Hepatocyte (in vitro differentiated cells): Measurements from ENCODE around the gene CDK17. TPM values are rescaled to one million over a fixed set of nuclear protein-coding genes. Genes with fewer than 3 reads are reported as not detected.

Source experiments
- DNase-seq: peaks from one replicate; pipeline ENCODE4 v3.0.0-alpha.2; 2016; ENCODE audit warnings: low spot score
- H2AFZ ChIP-seq: fragments of 200-600 bp; sonication (generic); 2 replicates; pipeline ENCODE4 v1.6.0; 2016; ENCODE audit warnings: antibody characterized with exemption, mild to moderate bottlenecking
- H3K27ac ChIP-seq: fragments of 200-600 bp; sonication (generic); 2 replicates; pipeline ENCODE4 v1.5.1; 2016; ENCODE audit warnings: mild to moderate bottlenecking
- H3K27me3 ChIP-seq: fragments of 200-600 bp; sonication (generic); 2 replicates; pipeline ENCODE4 v1.6.1; 2016
- H3K36me3 ChIP-seq: fragments of 200-600 bp; sonication (generic); replicated peaks from 2 replicates; pipeline ENCODE4 v1.5.1; 2016; ENCODE audit warnings: low read depth; ENCODE audit not compliant: insufficient read depth
- H3K4me1 ChIP-seq: fragments of 200-600 bp; sonication (generic); 2 replicates; pipeline ENCODE4 v1.5.1; 2016; ENCODE audit warnings: mild to moderate bottlenecking, moderate library complexity; ENCODE audit not compliant: insufficient read depth
- H3K4me2 ChIP-seq: fragments of 200-600 bp; sonication (generic); 2 replicates; pipeline ENCODE4 v1.6.0; 2016
- H3K4me3 ChIP-seq: fragments of 200-600 bp; sonication (generic); 2 replicates; pipeline ENCODE4 v1.5.1; 2016; ENCODE audit warnings: mild to moderate bottlenecking
- H3K79me2 ChIP-seq: fragments of 200-600 bp; sonication (generic); 2 replicates; pipeline ENCODE4 v1.6.0; 2017; ENCODE audit warnings: mild to moderate bottlenecking
- H3K9me2 ChIP-seq: fragments of 200-600 bp; sonication (generic); replicated peaks from 2 replicates; pipeline ENCODE4 v1.6.0; 2017; ENCODE audit warnings: mild to moderate bottlenecking; ENCODE audit not compliant: insufficient read depth
- H3K9me3 ChIP-seq: fragments of 200-600 bp; sonication (generic); 2 replicates; pipeline ENCODE4 v1.5.1; 2016; ENCODE audit warnings: low read depth, mild to moderate bottlenecking
- H4K20me1 ChIP-seq: fragments of 200-600 bp; sonication (generic); 2 replicates; pipeline ENCODE4 v1.6.0; 2016; ENCODE audit warnings: mild to moderate bottlenecking; ENCODE audit not compliant: insufficient read depth, poor library complexity, severe bottlenecking
- EZH2 ChIP-seq: fragments of 200-600 bp; sonication (generic); IDR thresholded peaks from 2 replicates; pipeline ENCODE4 v1.6.1; 2016; ENCODE audit warnings: antibody characterized with exemption, mild to moderate bottlenecking, borderline replicate concordance
- EZH2phosphoT487 ChIP-seq: fragments of 200-600 bp; sonication (generic); IDR thresholded peaks from one replicate; pipeline ENCODE4 v1.6.1; 2018; ENCODE audit warnings: antibody characterized with exemption, mild to moderate bottlenecking, low read depth, moderate library complexity; ENCODE audit not compliant: unreplicated experiment, severe bottlenecking
- WGBS: methylation state at CpG from one replicate; pipeline ENCODE4 v1.1.6; 2016; ENCODE audit warnings: low lambda C conversion rate; ENCODE audit errors: missing lambda C conversion rate; 5-methylcytosine and 5-hydroxymethylcytosine counted together
- polyA plus RNA-seq: library from polyadenylated mRNA; unstranded; fragments of >200 nt; fragmentation: Nextera tagmentation; extraction: Ambion mirVana; gene quantifications from 2 replicates; pipeline ENCODE4 v1.2.1, GENCODE V29; 2016
- total RNA-seq: library from RNA; depleted of rRNA; stranded (reverse); fragments of >200 nt; gene quantifications from 2 replicates; pipeline ENCODE4 v1.2.3, GENCODE V29; 2014
- TF ChIP-seq, protein P1 (sequence below): fragments of 200-600 bp; sonication (generic); IDR thresholded peaks from 2 replicates; pipeline ENCODE4 v1.5.1; 2016; ENCODE audit warnings: antibody characterized with exemption, mild to moderate bottlenecking; ENCODE audit not compliant: poor library complexity

Gene CDK17
- total and polyA plus RNA-seq, 2 experiments from 2014 or later = 13.8 to 33.1 TPM

- H3K36me3 ChIP-seq = no peaks in the 10 kb centered on the region
- 96% methylated on average over 31 of the region's 36 CpGs for WGBS
- H3K4me1 ChIP-seq = no peaks in the 10 kb centered on the region
Measured at GRCh38 chr12:96246926-96247505, 153.2 kb downstream of the CDK17 start.

GRCh38 chr12:96244826-96245225 is 155.4 kb downstream of the CDK17 start:
- H3K36me3 ChIP-seq = no peaks in the 10 kb centered on the region
- no peak overlapping the region for H3K4me3 ChIP-seq
- H3K9me3 ChIP-seq = no peaks in the 10 kb centered on the region
- no peak for DNase-seq
- H2AFZ ChIP-seq = no peak overlapping the region
- H3K27ac ChIP-seq = no peak overlapping the region
- no peaks in the 10 kb centered on the region for H3K27me3 ChIP-seq
- H3K79me2 ChIP-seq = no peaks in the 10 kb centered on the region
- TF ChIP-seq EZH2 = no peak
- no peak for TF ChIP-seq EZH2phosphoT487
- WGBS = 83% methylated on average over 13 of the region's 13 CpGs
- H3K4me1 ChIP-seq = peaks cover 9% of the 10 kb centered on the region
- H3K9me2 ChIP-seq = no peaks in the 10 kb centered on the region
- no peaks in the 10 kb centered on the region for H4K20me1 ChIP-seq
- H3K4me2 ChIP-seq = no peak overlapping the region

More at GRCh38 chr12:96246926-96247505, 153.2 kb downstream of the CDK17 start:
- DNase-seq = no peak
- Histone ChIP-seq H2AFZ (no peak overlapping the region), H4K20me1 (no peaks in the 10 kb centered on the region), H3K79me2 (no peaks in the 10 kb centered on the region), H3K27ac (no peak overlapping the region), H3K9me3 (no peaks in the 10 kb centered on the region), H3K9me2 (no peaks in the 10 kb centered on the region), H3K27me3 (no peaks in the 10 kb centered on the region), H3K4me3 (no peak overlapping the region), H3K4me2 (no peak overlapping the region)
- TF ChIP-seq EZH2phosphoT487 (no peak), EZH2 (no peak)
- TF ChIP-seq, protein P1, sequence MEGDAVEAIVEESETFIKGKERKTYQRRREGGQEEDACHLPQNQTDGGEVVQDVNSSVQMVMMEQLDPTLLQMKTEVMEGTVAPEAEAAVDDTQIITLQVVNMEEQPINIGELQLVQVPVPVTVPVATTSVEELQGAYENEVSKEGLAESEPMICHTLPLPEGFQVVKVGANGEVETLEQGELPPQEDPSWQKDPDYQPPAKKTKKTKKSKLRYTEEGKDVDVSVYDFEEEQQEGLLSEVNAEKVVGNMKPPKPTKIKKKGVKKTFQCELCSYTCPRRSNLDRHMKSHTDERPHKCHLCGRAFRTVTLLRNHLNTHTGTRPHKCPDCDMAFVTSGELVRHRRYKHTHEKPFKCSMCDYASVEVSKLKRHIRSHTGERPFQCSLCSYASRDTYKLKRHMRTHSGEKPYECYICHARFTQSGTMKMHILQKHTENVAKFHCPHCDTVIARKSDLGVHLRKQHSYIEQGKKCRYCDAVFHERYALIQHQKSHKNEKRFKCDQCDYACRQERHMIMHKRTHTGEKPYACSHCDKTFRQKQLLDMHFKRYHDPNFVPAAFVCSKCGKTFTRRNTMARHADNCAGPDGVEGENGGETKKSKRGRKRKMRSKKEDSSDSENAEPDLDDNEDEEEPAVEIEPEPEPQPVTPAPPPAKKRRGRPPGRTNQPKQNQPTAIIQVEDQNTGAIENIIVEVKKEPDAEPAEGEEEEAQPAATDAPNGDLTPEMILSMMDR = no peak

DNA sequence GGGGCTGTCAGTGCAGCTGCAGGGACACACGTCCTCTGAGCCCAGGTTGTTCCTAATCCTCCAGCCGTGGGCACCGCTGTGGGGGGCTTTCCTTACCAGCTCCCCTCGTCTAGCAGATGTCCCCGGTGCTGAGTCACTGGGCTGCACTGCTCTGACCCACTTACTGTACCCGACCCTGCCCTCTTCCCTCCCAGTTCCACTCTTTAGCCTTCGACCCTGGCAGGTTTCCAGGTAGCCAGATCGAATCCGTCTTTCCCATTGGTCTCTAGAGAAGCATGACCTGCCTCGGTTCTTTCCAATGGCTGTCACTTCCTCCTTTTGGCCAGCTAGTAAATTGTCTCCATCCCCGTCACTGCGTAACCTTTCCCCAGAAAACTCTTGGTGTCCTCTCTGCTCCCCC is 157.6 kb downstream of the CDK17 start:
- no peak overlapping the region for H3K4me2 ChIP-seq
- H3K4me3 ChIP-seq = no peak overlapping the region
- TF ChIP-seq, protein P1 = no peak
- no peak for TF ChIP-seq EZH2
- TF ChIP-seq EZH2phosphoT487 = no peak
- no peaks in the 10 kb centered on the region for H3K36me3 ChIP-seq
- DNase-seq = no peak
- no peaks in the 10 kb centered on the region for H4K20me1 ChIP-seq
- H3K9me3 ChIP-seq = no peaks in the 10 kb centered on the region
- whole genome bisulfite sequencing = 86% methylated on average over 12 of the region's 12 CpGs
- H3K9me2 ChIP-seq = no peaks in the 10 kb centered on the region
- H2AFZ ChIP-seq = no peak overlapping the region
- no peak overlapping the region for H3K27ac ChIP-seq
- peaks cover 21% of the 10 kb centered on the region for H3K4me1 ChIP-seq
- H3K79me2 ChIP-seq = no peaks in the 10 kb centered on the region
- no peaks in the 10 kb centered on the region for H3K27me3 ChIP-seq

GRCh38 chr12:96241846-96242256 is 158.4 kb downstream of the CDK17 start:
- no peak for TF ChIP-seq EZH2
- TF ChIP-seq, protein P1 = no peak
- TF ChIP-seq EZH2phosphoT487 = no peak
- H3K79me2 ChIP-seq = no peaks in the 10 kb centered on the region
- no peak overlapping the region for H3K4me2 ChIP-seq
- H4K20me1 ChIP-seq = no peaks in the 10 kb centered on the region
- WGBS = 87% methylated on average over 9 of the region's 9 CpGs
- no peak overlapping the region for H3K27ac ChIP-seq
- peak; percentile 36 for DNase-seq
- H3K36me3 ChIP-seq = no peaks in the 10 kb centered on the region
- no peak overlapping the region for H3K4me3 ChIP-seq
- no peaks in the 10 kb centered on the region for H3K9me3 ChIP-seq
- no peaks in the 10 kb centered on the region for H3K9me2 ChIP-seq
- H2AFZ ChIP-seq = no peak overlapping the region
- no peaks in the 10 kb centered on the region for H3K27me3 ChIP-seq
- peaks cover 21% of the 10 kb centered on the region for H3K4me1 ChIP-seq
